GM12878 (cell line): ENCODE data around the gene ZNF48. TPM values are rescaled to one million over a fixed set of nuclear protein-coding genes. Genes with fewer than 3 reads are reported as not detected.

Source experiments
- BACH1 ChIP-seq: fragments of 450-650 bp; IDR thresholded peaks from 2 replicates; pipeline ENCODE4 v1.6.1; 2017; ENCODE audit warnings: mild to moderate bottlenecking, borderline replicate concordance
- ESRRA ChIP-seq: IDR thresholded peaks from 2 replicates; pipeline ENCODE4 v1.6.1; 2012; ENCODE audit warnings: mild to moderate bottlenecking, low read length, improper control_type of control experiment
- HCFC1 ChIP-seq: fragments of 150-350 bp; IDR thresholded peaks from 2 replicates; pipeline ENCODE4 v1.6.1; 2014; ENCODE audit warnings: low read length
- KLF5 ChIP-seq: fragments of 450-650 bp; IDR thresholded peaks from 2 replicates; pipeline ENCODE4 v1.6.1; 2014; ENCODE audit warnings: mild to moderate bottlenecking; ENCODE audit not compliant: partially characterized antibody
- MYB ChIP-seq: fragments of 150-350 bp; IDR thresholded peaks from 2 replicates; pipeline ENCODE4 v1.6.1; 2014; ENCODE audit warnings: mild to moderate bottlenecking, low read depth, low read length, borderline replicate concordance
- MYC ChIP-seq: IDR thresholded peaks from 2 replicates; pipeline ENCODE4 v1.6.1; 2011; ENCODE audit warnings: mild to moderate bottlenecking, low read length, moderate library complexity, inconsistent platforms; ENCODE audit not compliant: insufficient read depth, insufficient replicate concordance, insufficient read length, severe bottlenecking
- REST ChIP-seq: IDR thresholded peaks from 2 replicates; pipeline ENCODE4 v1.6.1; 2012; ENCODE audit warnings: mild to moderate bottlenecking, low read depth, low read length
- SIN3A ChIP-seq: IDR thresholded peaks from 2 replicates; pipeline ENCODE4 v1.6.1; 2012; ENCODE audit warnings: low read depth, low read length, improper control_type of control experiment
- SMAD1 ChIP-seq: fragments of 450-650 bp; IDR thresholded peaks from 2 replicates; pipeline ENCODE4 v1.6.1; 2018; ENCODE audit warnings: mild to moderate bottlenecking, low read depth; ENCODE audit not compliant: partially characterized antibody
- SMARCA5 ChIP-seq: fragments of 450-650 bp; IDR thresholded peaks from 2 replicates; pipeline ENCODE4 v1.6.1; 2017; ENCODE audit warnings: mild to moderate bottlenecking
- TCF3 ChIP-seq: IDR thresholded peaks from 2 replicates; pipeline ENCODE4 v1.6.1; 2012; ENCODE audit warnings: low read depth, mild to moderate bottlenecking, low read length, borderline replicate concordance; ENCODE audit not compliant: insufficient read depth
- ZNF207 ChIP-seq: fragments of 450-650 bp; IDR thresholded peaks from 2 replicates; pipeline ENCODE4 v1.6.1; 2014; ENCODE audit warnings: antibody characterized with exemption, mild to moderate bottlenecking, borderline replicate concordance
- polyA plus RNA-seq, 11 experiments: library from polyadenylated mRNA; depleted of rRNA in 4 of 11; unstranded in 6 of 11; stranded (reverse) in 5 of 11; fragments of >200 nt; fragmentation: Nextera tagmentation in 4 of 11; fragmentation: Illumina TruSeq in 1 of 11; extraction: Ambion mirVana in 4 of 11; extraction: Trizol in 1 of 11; gene quantifications; 1 replicate in 1 of 11; 2 replicates in 10 of 11; pipeline versions ENCODE4 v1.2.1 to v1.2.3, GENCODE V29; 2011 to 2016; ENCODE audit warnings: inconsistent platforms in 2 of 11, missing spikeins in 2 of 11, low read depth in 1 of 11
- total RNA-seq, 4 experiments: library from RNA; depleted of rRNA in 3 of 4; stranded (reverse); fragments of >200 nt in 3 of 4; fragmentation: Illumina TruSeq in 1 of 4; extraction: Trizol in 1 of 4; gene quantifications; 2 replicates each; pipeline versions ENCODE4 v1.2.1 to v1.2.3, GENCODE V29; 2013 to 2021
- TF ChIP-seq, protein P1 (sequence below): fragments of 450-650 bp; formaldehyde crosslinking; IDR thresholded peaks from 2 replicates; pipeline ENCODE4 v1.4.0; 2022; ENCODE audit warnings: mild to moderate bottlenecking, moderate library complexity
- TF ChIP-seq, protein P2 (sequence below): fragments of 150-350 bp; IDR thresholded peaks from 2 replicates; pipeline ENCODE4 v1.6.1; 2014; ENCODE audit warnings: mild to moderate bottlenecking, low read depth, low read length
- TF ChIP-seq, protein P3 (sequence below): IDR thresholded peaks from 2 replicates; pipeline ENCODE4 v1.6.1; 2012; ENCODE audit warnings: improper control_type of control experiment, low read depth, low read length; ENCODE audit not compliant: insufficient replicate concordance

Gene ZNF48
- total and polyA plus RNA-seq, 10 of the 15 experiments (the other 5 are each of a cell fraction or from before 2014, with no cell fraction given), result 0.14 to 12.0 (median 4.2) TPM

GRCh38 chr16:30429678-30430427, 34.6 kb downstream of the ZNF48 start, which contains the start of gene DCTPP1 (continued):
- TF ChIP-seq, protein P1, sequence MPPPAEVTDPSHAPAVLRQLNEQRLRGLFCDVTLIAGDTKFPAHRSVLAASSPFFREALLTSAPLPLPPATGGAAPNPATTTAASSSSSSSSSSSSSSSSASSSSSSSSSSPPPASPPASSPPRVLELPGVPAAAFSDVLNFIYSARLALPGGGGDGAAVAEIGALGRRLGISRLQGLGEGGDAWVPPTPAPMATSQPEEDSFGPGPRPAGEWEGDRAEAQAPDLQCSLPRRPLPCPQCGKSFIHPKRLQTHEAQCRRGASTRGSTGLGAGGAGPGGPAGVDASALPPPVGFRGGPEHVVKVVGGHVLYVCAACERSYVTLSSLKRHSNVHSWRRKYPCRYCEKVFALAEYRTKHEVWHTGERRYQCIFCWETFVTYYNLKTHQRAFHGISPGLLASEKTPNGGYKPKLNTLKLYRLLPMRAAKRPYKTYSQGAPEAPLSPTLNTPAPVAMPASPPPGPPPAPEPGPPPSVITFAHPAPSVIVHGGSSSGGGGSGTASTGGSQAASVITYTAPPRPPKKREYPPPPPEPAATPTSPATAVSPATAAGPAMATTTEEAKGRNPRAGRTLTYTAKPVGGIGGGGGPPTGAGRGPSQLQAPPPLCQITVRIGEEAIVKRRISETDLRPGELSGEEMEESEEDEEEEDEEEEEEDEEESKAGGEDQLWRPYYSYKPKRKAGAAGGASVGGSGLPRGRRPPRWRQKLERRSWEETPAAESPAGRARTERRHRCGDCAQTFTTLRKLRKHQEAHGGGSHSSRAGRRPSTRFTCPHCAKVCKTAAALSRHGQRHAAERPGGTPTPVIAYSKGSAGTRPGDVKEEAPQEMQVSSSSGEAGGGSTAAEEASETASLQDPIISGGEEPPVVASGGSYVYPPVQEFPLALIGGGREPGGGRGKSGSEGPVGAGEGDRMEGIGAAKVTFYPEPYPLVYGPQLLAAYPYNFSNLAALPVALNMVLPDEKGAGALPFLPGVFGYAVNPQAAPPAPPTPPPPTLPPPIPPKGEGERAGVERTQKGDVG (CRISPR knock-in tag), result no peak
- TF ChIP-seq REST, result no peak
- TF ChIP-seq, protein P2, sequence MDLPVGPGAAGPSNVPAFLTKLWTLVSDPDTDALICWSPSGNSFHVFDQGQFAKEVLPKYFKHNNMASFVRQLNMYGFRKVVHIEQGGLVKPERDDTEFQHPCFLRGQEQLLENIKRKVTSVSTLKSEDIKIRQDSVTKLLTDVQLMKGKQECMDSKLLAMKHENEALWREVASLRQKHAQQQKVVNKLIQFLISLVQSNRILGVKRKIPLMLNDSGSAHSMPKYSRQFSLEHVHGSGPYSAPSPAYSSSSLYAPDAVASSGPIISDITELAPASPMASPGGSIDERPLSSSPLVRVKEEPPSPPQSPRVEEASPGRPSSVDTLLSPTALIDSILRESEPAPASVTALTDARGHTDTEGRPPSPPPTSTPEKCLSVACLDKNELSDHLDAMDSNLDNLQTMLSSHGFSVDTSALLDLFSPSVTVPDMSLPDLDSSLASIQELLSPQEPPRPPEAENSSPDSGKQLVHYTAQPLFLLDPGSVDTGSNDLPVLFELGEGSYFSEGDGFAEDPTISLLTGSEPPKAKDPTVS, result no peak
- no peak for TF ChIP-seq MYB
- TF ChIP-seq ESRRA, result peak; percentile 51; the same call in 1 of the 2 replicates
- no peak for TF ChIP-seq MYC
- TF ChIP-seq SIN3A, result peak; percentile 65
- TF ChIP-seq HCFC1, result peak; percentile 22; the same call in 1 of the 2 replicates
- TF ChIP-seq ZNF207, result 0 out of 2 replicates have a peak, but pooled peaks have one; percentile 65
- TF ChIP-seq TCF3, result 0 out of 2 replicates have a peak, but pooled peaks have one; percentile 6
- peak; percentile 94 for TF ChIP-seq BACH1
- peak; percentile 73 for TF ChIP-seq SMARCA5
- TF ChIP-seq, protein P3, sequence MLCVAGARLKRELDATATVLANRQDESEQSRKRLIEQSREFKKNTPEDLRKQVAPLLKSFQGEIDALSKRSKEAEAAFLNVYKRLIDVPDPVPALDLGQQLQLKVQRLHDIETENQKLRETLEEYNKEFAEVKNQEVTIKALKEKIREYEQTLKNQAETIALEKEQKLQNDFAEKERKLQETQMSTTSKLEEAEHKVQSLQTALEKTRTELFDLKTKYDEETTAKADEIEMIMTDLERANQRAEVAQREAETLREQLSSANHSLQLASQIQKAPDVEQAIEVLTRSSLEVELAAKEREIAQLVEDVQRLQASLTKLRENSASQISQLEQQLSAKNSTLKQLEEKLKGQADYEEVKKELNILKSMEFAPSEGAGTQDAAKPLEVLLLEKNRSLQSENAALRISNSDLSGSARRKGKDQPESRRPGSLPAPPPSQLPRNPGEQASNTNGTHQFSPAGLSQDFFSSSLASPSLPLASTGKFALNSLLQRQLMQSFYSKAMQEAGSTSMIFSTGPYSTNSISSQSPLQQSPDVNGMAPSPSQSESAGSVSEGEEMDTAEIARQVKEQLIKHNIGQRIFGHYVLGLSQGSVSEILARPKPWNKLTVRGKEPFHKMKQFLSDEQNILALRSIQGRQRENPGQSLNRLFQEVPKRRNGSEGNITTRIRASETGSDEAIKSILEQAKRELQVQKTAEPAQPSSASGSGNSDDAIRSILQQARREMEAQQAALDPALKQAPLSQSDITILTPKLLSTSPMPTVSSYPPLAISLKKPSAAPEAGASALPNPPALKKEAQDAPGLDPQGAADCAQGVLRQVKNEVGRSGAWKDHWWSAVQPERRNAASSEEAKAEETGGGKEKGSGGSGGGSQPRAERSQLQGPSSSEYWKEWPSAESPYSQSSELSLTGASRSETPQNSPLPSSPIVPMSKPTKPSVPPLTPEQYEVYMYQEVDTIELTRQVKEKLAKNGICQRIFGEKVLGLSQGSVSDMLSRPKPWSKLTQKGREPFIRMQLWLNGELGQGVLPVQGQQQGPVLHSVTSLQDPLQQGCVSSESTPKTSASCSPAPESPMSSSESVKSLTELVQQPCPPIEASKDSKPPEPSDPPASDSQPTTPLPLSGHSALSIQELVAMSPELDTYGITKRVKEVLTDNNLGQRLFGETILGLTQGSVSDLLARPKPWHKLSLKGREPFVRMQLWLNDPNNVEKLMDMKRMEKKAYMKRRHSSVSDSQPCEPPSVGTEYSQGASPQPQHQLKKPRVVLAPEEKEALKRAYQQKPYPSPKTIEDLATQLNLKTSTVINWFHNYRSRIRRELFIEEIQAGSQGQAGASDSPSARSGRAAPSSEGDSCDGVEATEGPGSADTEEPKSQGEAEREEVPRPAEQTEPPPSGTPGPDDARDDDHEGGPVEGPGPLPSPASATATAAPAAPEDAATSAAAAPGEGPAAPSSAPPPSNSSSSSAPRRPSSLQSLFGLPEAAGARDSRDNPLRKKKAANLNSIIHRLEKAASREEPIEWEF, result no peak
- TF ChIP-seq KLF5, result peak; percentile 25
- TF ChIP-seq SMAD1, result no peak
